SHP77 (cell line): ENCODE data around the gene GPR176.

Experiments used
- DNase-seq, 2 experiments: peaks; one replicate each; lab custom pipeline; 2025; lab: John Stamatoyannopoulos, UW

The GPR176 gene, protein sequence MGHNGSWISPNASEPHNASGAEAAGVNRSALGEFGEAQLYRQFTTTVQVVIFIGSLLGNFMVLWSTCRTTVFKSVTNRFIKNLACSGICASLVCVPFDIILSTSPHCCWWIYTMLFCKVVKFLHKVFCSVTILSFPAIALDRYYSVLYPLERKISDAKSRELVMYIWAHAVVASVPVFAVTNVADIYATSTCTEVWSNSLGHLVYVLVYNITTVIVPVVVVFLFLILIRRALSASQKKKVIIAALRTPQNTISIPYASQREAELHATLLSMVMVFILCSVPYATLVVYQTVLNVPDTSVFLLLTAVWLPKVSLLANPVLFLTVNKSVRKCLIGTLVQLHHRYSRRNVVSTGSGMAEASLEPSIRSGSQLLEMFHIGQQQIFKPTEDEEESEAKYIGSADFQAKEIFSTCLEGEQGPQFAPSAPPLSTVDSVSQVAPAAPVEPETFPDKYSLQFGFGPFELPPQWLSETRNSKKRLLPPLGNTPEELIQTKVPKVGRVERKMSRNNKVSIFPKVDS

DNA sequence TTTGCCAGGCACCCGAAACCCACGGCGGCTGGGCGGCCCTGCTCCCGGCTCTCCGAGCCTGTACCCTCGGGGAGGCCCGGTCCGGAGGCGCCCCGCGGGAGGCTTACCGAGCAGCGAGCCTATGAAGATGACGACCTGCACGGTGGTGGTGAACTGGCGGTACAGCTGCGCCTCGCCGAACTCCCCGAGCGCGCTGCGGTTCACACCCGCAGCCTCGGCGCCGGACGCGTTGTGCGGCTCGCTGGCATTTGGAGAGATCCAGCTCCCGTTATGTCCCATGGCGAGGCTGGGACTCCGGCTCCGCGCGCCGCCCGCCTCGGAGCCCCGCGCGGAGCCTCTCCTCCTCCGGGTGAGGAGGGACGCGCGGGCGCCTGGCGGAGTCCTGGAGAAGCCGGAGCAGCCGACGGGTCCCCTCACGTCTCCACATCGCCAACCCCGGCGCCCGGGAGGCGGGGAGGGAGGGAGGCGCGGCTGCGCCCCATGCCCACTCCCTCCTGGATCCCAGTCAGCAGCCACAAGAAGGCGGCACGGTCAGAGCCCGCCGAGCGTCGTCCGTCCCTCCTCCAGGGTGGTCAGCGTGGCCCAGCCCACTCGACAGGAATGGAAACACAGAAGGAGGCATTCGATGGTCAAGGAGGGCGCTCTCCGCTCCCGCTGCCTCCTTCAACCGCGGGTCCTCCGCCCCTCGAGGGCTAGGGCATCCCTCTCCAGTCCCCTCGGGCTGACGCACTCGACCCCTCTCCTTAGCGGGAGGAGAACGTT lies at the start of gene GPR176:
GPR176 (minus strand) TSS at position 519 of the 762 bp plus-strand sequence; CDS start at position 279, 240 bp downstream.
- DNase-seq = no peak

DNA sequence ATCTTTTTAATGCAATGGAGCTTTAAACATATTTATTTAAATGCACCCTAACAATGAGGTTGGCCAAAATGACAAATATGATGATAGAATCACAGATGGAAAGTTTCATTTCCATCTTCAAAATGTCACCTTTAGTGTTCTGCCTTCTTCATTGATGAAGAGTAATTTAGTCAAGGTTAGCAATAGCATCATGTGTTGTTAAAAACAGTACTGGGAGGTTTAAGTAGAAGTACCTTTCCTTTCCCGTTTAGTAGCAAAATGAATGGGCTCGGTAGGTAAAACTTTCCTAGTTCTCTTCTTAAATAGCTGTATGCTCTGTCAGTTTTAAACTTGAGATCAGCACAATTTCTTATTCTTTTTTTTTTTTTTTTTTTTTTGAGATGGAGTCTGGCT lies 48.9 kb upstream of the GPR176 start:
- no peak for DNase-seq

DNA sequence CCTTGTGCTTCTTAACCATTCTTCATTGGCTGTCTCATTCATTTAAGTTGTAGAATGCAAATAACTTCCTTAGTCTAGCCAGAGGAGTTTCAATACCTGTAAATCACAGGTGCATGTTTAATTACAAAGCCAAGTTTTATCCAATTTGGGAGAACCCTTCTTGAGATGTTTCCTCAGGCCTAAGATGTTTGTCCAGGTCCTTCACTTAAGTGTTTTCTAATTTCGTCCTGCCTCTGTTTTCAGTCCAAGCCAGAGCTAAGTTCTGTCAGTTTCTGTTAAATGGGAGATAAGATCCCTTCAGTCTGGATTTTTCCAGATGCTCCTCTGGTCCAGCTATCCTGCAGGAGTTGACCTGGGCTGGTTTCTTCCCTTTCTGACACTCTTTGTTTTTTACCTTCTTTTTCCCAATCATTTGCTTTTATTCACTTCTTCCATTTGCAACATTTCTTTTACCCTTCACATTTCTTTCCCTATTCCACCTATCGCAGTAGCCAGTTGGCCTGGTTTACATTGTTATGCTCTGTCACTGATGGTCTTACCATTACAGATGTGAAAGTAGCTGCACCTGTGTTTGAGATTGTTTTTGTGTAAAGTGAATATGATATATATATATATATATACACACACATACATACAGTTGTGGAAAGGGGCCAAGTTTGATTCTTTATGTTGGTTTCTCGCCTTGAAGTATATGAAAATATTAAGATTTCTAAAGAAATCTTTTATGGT lies 48.4 kb upstream of the GPR176 start:
- no peak for DNase-seq

DNA sequence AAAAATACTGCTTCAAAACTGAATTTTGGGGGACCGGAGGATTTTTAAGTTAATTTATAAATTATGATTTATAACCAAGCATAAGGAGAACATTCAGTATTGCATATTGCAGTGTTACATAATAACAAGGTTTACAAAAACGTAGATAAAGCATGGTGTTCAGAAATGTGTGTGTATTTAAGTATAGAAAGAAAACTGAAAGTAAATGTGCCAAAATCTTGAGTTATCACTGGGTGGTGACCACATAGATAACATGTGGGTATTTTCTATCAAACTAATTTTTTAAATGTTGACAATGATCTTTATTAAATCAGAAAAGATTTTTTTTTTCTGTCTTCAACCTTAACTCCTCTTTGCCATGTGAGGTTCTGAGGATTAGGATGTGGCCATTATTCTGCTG lies 46.5 kb upstream of the GPR176 start:
- DNase-seq = no peak

DNA sequence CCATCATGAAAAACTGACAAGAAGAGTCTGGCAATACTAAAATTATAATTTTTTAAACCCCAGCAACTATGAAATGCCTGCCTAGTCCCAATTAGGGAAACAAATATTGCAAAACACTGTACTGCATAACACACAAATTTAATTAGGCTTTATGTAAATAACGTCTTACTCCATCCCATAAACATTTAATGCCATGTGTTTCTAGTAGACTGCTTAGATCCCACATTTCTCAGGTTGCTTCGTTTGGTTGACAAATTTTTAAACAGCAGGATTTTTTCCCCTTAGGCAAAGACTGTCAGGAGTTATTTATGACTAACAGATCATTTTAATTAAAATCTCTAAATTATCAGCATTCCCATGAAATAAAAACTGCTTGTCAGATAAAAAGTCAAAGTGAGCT lies 43.7 kb upstream of the GPR176 start:
- no peak for DNase-seq

DNA sequence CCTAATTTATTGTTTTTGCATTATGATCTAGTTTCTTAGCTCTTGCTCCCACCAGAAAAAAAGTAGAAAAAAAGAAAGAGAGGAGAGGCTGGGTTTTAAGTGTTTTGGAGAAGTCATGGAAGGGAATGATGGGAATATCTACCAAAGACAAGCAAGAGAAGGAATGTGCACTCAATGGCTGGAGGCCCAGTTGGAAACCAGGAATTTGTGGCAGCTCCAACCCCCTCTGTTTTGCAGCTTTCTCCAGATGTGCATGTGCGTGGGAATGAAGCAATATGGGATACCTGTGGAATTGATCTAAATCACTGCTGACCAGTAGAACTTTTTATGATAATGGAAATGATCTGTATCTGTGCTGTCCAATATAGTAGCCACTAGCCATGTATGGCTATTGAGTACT lies 41.0 kb upstream of the GPR176 start:
- DNase-seq = no peak

DNA sequence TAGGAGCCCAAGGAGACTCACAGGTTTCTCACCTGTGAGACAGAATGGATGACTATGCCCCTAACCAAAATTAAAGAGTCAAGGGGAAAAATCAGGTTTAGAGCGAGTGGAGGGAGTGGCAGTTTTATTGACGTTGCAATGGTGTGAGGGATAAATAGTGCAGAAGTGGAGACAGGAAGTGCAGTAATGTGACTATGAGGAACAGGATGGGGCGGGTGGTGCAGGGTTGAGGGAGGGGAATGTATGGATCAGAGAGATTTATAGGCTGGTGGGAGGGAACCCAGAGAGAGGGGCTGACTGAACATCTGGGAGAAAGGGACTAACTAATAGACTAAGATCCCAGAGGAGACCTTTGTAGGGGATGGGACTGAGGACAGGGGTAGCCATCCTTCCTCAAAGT lies 40.3 kb upstream of the GPR176 start:
- no peak for DNase-seq

DNA sequence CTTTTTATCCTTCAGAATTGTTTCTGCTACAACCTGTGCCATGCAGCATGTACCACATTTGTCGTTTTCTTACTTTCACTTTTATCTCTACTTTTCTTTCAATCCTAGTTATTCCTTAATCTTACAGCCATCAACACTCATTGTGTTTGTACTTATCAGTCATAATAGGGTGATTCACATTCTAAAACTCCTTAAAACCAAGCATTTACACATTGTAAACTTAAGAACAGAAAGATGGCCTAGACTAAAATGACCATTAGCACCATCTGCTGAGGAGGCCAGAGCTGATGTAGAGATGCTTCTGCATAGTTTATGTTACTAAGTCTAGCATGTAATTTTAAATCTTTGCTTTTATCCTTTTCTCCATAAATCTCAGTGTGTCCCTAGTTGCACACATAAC lies 39.3 kb upstream of the GPR176 start:
- DNase-seq = no peak

DNA sequence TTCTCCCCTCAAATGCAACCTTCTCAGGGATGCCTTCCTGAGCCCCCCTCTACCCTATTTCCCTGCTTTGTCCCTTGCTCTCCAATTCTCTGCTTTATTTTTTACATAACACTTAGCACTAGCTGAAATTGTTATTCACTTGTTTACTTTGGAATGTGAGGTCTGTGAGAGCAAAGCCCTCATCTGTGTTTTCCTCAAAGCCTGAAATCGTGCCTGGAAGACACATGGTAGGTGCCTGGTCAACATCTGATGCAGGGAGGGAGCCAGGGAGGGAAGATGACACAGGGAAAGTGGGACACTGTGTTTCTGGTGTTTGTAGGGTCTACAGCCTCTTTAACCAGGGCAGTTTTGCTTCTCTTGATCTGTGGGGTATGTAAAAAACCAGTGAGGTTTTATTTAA lies 37.4 kb upstream of the GPR176 start:
- DNase-seq = no peak

DNA sequence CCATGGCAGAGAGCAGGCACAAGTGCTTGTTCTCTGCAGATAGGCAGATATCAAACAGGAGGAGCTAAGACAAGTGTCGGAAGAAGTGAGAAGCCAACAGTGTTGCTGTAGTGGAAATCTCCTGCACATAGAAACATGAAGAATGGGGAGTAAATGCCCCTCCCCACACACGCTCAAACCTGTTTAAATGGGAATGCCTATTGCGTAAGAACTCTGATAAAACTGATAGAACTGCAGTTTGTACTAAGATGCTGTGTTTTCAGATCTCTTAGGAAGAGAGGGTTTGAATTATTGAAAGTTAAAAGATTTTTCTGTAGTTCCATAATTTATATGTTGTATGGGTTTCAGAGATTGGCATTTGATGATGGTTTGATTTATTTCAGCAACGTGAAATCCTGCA lies 33.5 kb upstream of the GPR176 start:
- DNase-seq = no peak

DNA sequence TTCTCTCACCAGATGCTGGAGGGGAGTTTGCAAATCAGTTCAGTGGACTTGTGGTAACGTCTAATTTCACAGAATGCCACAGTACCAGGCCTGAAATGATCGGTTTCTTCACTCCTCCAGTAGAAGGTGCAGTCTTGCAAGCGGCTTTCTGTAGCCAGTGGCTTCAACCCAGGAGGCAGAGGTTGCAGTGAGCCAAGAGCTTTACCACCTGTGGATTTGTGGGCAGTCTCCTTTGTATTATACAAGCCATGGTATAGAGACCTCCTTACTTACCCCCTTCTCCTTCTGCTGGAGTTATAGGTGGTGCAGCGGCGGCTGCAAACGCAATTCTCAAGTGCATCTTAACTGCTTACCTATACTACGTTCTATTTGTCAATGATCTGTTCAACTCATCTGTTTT lies 31.5 kb upstream of the GPR176 start:
- DNase-seq = no peak

DNA sequence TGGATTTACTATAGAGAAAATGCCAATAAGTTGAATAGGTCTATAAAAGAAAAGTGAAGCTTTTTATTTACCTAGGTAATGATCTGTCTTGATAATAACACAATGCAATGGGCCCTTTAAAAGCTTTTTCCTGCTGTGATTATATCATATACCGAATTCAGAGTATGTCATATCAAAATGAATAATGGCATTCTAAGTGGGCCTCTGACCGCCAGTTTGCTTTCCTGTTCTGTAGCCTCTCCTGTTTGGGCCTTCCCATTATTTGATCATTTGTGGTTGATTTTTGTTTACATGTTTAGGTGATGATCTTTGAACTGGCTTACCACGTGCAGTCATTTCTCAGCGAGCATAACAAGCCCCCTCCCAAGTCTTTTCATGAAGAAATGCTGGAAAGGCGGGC lies 28.8 kb upstream of the GPR176 start:
- DNase-seq = no peak

DNA sequence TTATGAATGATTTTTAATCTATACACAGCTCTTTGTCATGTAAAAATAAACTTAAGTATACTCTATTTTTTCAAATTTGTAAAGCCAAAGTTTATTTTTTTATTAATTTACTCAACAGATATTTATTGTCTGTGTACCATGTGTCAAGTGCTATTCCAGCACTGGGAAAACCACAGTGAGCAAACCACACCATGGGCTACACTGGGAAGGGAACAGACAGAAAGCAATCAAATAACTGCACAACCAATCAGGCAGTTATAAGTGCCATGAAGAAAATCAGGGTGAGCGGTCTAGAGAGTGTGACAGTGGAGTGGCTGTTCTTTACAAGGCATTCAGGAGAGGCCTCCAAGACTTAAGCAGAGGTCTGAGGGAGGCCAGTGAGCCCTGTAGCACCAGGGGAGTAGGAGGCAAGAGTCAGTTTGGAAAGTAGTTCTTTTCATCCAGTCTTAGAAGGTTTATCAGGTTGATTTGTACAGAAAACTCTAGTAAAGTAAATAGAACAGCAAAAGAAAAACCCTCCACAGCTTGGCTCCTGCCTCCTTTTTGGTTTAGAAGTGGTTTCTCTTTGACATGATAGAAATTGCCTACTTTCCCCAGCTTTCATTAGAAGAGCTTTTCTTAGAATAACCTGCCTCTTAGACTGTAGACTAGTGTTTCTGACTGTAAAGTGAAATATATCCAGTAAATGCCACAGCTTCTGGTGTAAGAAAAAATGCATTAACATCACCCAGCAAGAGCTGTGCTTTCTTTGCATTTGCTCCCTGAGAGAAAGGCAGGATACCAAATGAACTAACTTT lies 27.5 kb upstream of the GPR176 start:
- DNase-seq = no peak

DNA sequence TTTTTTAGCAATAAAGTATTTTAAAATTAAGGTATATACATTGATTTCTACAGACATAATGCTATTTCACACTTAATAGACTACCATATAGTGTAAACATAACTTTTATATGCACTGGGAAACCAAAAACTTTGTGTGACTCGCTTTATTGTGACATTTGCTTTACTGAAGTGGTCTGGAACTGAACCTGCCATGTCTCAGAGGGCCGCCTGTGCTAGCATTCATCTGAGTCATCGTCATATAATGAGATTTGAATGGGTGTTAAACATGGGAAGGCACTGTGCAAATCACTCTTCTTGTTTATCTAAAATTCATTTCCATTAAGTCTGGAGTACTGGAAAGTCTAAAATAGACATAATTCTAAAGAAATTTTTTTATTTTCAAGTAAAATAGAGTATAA lies 26.8 kb upstream of the GPR176 start:
- no peak for DNase-seq

DNA sequence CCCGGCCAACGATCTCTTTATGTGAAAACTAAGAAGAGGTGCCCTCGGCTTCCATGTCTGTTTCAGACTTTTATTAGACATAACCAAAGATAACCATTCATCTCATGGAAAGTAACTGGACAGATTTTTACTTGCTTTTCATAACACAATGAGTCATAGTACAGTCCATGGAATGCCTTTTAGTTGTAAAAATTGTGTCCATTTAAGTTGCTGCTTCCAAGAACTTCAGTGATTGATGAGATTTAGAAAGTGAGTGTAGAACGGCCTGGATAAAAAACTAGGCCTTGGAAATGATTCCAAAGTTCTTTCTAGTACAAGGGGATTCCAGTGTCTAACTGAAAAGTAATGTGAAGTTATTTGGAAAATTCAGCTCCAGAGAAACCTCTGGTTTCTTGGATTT lies 24.7 kb upstream of the GPR176 start:
- DNase-seq = no peak

DNA sequence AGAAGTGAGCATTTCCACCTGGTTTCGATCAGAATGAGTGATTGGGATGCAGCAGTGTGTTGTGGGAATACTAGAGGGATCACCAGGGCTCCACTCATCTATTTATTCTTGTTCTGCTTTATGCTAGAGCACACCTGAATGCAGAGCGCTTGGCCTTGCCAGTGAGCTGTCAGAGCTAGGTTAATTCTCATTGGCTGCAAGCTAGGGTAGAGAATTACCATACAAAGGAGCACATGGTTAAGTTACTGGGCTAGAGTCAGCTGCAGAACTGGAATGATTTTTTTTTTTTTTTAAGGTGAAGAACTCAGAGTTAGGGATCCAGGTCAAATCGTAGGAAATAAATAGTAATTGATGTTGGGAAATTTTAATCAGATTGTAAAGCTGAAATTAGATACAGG lies 22.7 kb upstream of the GPR176 start:
- no peak for DNase-seq

DNA sequence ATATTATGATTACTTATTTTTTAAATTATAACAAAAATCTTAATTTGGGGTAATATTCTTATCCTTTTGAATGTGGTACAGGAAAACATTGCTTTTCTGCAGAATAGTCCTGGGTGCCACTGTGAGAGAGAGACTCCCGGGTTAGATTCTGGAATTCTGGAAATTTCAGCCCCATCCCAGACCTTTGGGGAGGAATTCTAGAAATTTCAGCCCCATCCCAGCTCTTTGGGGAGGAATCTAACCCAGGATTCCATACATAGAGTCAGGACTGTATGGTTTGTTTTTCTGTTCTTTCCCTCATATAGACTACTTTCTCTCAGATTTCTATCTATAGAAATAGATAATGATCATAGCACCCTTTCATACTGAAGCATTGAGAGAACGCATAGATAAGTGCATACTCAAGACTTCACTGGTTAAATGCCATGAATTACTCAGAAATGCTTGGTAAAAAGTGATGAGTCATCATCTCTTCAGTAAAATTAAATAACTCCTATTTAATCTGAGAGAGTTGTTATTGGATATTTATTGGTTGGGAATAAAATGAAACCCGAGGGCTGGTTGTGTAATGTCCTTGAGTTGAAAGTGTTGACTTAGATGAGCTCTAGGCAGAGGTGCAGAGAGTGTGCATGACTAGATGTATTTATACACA lies 22.2 kb upstream of the GPR176 start:
- DNase-seq = no peak

DNA sequence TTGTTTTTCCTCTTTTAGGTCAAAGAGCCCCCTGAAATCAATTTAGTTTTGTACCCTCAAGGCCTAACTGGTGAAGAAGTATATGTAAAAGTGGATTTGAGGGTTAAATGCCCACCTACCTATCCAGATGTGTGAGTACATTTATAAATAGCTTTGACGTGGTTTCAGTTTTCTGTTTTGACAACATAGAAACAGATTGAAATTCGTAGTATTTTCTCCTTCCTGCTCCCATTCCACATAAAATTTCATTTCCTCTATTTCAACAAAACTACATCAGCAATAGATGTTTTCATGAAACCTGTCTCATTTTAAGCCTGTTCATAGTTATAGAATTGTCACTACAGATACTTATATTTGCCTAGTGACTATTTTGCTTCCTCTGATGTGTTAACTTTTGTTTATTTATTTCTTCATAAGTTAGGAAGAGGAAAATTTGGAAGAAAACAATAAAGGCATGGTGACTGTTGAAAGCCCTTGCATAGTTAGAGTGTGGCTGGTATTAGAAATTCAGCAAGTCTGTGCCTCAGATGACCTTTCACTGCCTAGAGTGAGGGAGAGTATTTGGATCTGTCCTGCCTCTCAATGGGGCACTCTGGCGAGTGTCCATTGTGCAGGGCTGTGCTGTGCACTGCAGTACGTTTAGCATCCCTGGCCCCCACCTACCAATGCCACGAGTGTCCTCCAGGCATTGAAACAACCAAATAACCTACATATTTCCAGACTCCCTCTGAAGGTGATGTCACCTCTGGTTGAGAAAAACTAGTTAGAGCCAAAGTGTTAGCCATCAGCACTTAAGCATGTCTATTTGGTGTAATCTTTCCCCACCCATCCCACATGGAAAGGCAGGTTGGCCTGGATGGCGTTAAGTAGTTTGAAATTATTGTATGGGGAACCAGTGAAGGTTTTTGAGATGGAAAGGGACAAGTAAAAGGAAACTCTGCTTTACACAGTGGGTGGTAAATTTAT lies 19.7 kb upstream of the GPR176 start:
- DNase-seq = no peak

DNA sequence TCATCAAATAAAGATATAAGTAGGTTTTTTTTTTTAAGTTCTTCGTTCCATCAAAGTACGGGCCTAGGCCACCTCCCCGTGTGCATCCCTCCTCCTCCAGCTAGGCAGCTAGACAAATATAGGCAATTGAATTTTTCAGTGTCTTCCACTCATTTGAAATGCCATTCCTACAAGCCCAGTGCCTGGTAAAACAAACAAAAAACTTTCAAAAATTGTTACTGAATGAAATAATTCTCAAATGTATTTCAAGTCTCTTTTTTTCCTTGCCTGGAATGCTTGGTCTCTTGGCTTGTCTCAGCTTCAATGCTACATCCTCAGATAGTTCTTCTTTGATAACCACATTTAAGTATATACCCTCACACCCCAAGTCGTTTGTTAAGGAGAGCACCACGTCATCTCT lies 17.6 kb upstream of the GPR176 start:
- DNase-seq = no peak

DNA sequence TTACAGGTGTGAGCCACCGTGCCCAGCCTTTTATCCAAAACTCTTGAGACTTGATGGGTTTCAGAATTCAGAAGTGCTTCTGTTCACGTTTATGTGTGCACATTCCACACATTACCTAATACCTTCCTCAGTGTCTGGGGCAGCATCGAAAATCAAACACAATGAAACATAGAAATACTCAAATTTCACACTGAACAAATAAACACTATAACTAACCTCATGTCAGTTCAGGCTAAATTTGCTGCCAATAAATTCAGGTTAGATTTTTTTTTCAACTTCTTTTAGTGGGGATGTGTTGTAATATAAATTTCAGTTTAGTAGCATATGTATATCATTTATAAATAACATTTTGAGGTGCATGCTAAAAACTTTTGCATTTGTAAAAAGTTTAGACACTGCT lies 16.6 kb upstream of the GPR176 start:
- no peak for DNase-seq
